Measurements from ENCODE around the gene MARK3. TPM values are rescaled to one million over a fixed set of nuclear protein-coding genes. Genes with fewer than 3 reads are reported as not detected.

MARK3 gene
- total and polyA plus RNA-seq, 10 of the 15 experiments (the other 5 are each of a cell fraction or from before 2014, with no cell fraction given), result 10.7 to 75.1 (median 41.4) TPM

DNA sequence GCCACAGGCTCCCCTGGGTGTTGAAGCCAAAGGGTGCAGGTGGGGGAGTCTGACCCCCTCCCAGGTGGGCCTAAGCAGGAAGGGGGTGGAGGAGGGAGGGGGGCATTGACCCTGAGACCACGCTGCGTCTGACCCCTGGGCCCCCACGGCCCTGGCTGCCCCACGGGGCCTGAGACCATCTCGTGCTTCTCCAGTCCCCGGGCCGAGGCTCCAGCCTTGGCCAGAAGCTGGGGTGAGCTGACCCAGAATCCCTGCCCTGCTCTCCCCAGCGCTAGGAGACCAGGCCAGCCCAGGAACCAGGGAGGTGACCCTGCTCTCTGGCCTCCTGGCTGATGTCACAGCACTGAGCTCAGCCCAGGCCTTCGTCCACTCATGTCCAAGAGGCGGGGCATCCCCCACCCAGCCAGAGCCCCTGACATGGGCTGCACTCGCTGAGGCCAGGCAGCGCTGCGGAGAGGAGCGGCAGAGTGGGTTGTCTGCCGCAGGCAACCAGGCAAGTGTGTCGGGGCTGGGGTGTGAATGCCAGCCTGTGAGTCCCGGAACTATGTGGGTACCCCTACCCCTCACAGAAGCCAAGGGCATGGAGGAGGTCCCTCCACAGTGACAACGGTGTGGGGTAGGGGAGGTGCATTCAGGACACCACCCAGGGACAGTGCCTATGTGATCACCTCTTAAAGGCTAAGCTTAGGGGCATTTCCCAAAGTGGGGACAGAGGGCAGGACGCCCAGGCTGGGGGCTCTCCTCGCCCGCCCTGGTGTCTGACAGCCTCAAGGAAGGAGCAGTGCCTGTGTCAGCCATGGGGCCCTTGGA lies 150.1 kb downstream of the MARK3 start:
- ChIA-PET POLR2A (no interaction called here), SMC1A (ENCODE audit: uncharacterized antibody, unreplicated experiment) (interaction anchor here (1.2 kb wide), 1 partner anchor 16 kb away, joined by 3 read pairs; no protein-coding TSS in a partner anchor), RAD21 (ENCODE audit: unreplicated experiment) (no interaction called here), CTCF (interaction anchor here (0.8 kb wide), 1 partner anchor 13 kb away, joined by 4 read pairs; no protein-coding TSS in a partner anchor)
- FAIRE-seq, result no peak
- Histone ChIP-seq H3K27ac (ENCODE audit: control insufficient read depth, insufficient read depth) (no peak overlapping the region), H3K4me3 (no peak overlapping the region), H3K27me3 (replicated peaks in 1 of 2; ENCODE audit: control insufficient read depth in 2 of 2, insufficient read depth in 2 of 2, low read length in 1 of 2) (no peaks in the 10 kb centered on the region), H2AFZ (ENCODE audit: control insufficient read depth, low read depth, low read length) (no peak overlapping the region), H3K4me1 (ENCODE audit: control insufficient read depth, insufficient read depth, low read length) (no peaks in the 10 kb centered on the region; the same call in 1 of the 2 replicates), H3K4me2 (ENCODE audit: control insufficient read depth, insufficient read depth) (no peak overlapping the region), H3K36me3 (ENCODE audit: control insufficient read depth in 2 of 2, insufficient read depth in 2 of 2, low read length in 1 of 2) (peaks cover 0 to 6% of the 10 kb centered on the region in 2 experiments; a peak in 2 of 4 replicates), H3K9ac (ENCODE audit: control insufficient read depth, insufficient read depth, low read length) (no peak overlapping the region), H4K20me1 (ENCODE audit: control insufficient read depth, insufficient read depth) (no peaks in the 10 kb centered on the region), H3K9me3 (replicated peaks; ENCODE audit: control insufficient read depth, insufficient read depth, low read length) (no peaks in the 10 kb centered on the region), H3K79me2 (ENCODE audit: control insufficient read depth, insufficient read depth, low read length) (peaks cover 12% of the 10 kb centered on the region)
- DNase-seq (ENCODE audit: low read depth, low spot score), result no peak
- no TSS peak for BruUV-seq (replicated peaks)
- ATAC-seq, result no peak
- in situ Hi-C loops (cut with MboI) (no loop called here), intact Hi-C loops (cut with micrococcal nuclease; ENCODE audit: unreplicated experiment) (no loop called here)
- TF ChIP-seq POLR2AphosphoS5 (IDR thresholded peaks at IDR 0.05; ENCODE audit: low read length) (0 out of 2 replicates have a peak, but pooled peaks have one; percentile 50), RAD51 (IDR thresholded peaks at IDR 0.05) (no peak)
- 90% methylated on average over 21 of the region's 21 CpGs for whole genome bisulfite sequencing (ENCODE audit: insufficient coverage, insufficient replicate concordance, low lambda C conversion rate, missing lambda C conversion rate)

DNA sequence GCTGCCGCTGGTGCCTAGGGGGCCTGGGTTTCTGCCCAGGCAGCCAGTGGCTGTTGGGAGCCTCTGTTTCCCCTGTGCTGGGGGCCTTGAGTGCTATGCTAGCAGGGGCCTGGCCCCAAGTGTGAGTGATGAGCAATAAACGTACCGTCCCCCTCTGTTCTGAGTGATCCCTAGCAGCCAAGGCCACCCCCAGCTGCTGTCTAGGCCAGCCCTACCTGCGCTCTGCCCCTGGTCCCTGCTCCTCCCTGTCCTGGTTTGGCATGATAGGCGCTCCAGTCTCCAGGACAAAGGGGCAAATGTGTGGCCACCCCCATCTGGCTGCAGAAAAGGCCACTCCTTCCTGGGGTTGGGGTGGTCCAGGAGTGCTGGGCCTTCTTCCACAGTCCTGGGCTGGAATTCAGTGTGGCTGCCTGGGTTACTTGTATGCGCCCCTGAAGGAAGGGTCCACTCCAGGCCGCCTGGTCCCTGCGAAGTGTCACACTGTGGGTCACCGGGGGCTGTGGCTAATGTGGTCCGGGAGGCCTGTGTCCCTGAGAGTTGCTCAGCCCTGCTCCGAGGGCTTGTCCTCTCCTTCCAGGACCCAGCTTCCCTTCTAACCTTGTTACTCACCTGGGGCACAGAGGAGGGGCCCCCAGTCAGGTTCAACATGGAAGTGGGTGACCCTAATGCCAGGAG lies 150.8 kb downstream of the MARK3 start:
- no peaks in the 10 kb centered on the region for H3K9me3 ChIP-seq (replicated peaks; ENCODE audit: control insufficient read depth, insufficient read depth, low read length)
- H3K27ac ChIP-seq (ENCODE audit: control insufficient read depth, insufficient read depth), result no peak overlapping the region
- POLR2A ChIA-PET, result no interaction called here
- H2AFZ ChIP-seq (ENCODE audit: control insufficient read depth, low read depth, low read length), result no peak overlapping the region
- WGBS (ENCODE audit: insufficient coverage, insufficient replicate concordance, low lambda C conversion rate, missing lambda C conversion rate), result 87% methylated on average over 11 of the region's 11 CpGs
- no peaks in the 10 kb centered on the region for H3K27me3 ChIP-seq (replicated peaks in 1 of 2; ENCODE audit: control insufficient read depth in 2 of 2, insufficient read depth in 2 of 2, low read length in 1 of 2)
- no peak overlapping the region for H3K4me2 ChIP-seq (ENCODE audit: control insufficient read depth, insufficient read depth)
- in situ Hi-C loops (cut with MboI) (no loop called here), intact Hi-C loops (cut with micrococcal nuclease; ENCODE audit: unreplicated experiment) (no loop called here)
- CTCF ChIA-PET, result no interaction called here
- BruUV-seq (replicated peaks), result no TSS peak
- no peak overlapping the region for H3K9ac ChIP-seq (ENCODE audit: control insufficient read depth, insufficient read depth, low read length)
- no peak overlapping the region for H3K4me3 ChIP-seq
- peaks cover 4% of the 10 kb centered on the region for H3K79me2 ChIP-seq (ENCODE audit: control insufficient read depth, insufficient read depth, low read length)
- no peaks in the 10 kb centered on the region for H4K20me1 ChIP-seq (ENCODE audit: control insufficient read depth, insufficient read depth)
- ATAC-seq (no peak), FAIRE-seq (no peak), DNase-seq (ENCODE audit: low read depth, low spot score) (no peak)
- no peaks in the 10 kb centered on the region; the same call in 1 of the 2 replicates for H3K4me1 ChIP-seq (ENCODE audit: control insufficient read depth, insufficient read depth, low read length)
- RAD21 ChIA-PET (ENCODE audit: unreplicated experiment), result no interaction called here
- TF ChIP-seq ATF7 (IDR thresholded peaks at IDR 0.05; ENCODE audit: low read depth), result no peak
- TF ChIP-seq EZH2 (IDR thresholded peaks at IDR 0.05; ENCODE audit: borderline replicate concordance, control insufficient read depth, low read depth, low read length), result no peak
- peaks cover 0 to 6% of the 10 kb centered on the region in 2 experiments; a peak in 2 of 4 replicates for H3K36me3 ChIP-seq (ENCODE audit: control insufficient read depth in 2 of 2, insufficient read depth in 2 of 2, low read length in 1 of 2)
- SMC1A ChIA-PET (ENCODE audit: uncharacterized antibody, unreplicated experiment), result no interaction called here

Data from GM12878 (cell line).